Measurements from ENCODE around the gene EGFR.
A peak's percentile ranks its signal among the peaks of the same experiment; 100 is the strongest.

Gene EGFR

DNA sequence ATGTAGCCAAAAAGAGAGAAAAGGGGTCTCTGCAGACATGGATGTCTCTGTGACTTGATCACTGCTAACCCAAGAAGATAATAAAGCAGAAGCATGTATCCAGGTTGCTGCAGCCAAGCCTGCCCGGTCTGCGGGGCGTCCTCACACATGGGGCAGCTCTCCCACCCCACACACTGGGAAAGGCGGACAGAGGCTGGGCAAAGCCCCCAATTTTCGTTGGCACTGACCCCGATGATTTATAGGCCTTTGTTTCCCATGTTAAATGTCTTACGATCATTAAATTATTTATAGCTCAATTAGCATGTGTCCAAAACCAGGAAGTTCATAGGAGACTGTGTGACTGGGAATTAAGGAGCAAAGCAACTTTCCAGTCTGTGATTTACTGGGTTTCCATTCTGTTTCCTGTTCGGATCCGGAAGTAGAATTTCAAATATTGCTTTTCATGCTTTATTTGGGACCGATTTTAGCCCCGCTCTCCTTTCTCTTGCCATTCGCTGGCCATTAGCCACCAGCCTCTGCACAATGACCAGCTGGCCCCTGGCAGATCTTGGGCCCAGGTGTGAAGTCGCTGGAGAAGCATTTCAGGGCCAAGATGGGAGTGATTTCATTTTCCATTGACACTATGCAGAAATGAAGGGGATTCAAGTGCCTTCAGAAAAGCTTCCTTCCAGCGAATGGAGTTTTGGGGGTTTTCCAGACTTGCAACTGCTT, 91.6 kb downstream of the EGFR start:
- no peaks in the 10 kb centered on the region for H3K36me3 ChIP-seq (ENCODE audit: insufficient read depth)
- no peaks in the 10 kb centered on the region for H3K27me3 ChIP-seq (ENCODE audit: insufficient read depth, low read depth)
- H4K20me1 ChIP-seq (ENCODE audit: insufficient read depth) = no peaks in the 10 kb centered on the region
- peaks cover 73% of the 10 kb centered on the region for H3K4me1 ChIP-seq (ENCODE audit: low read depth, poor library complexity, severe bottlenecking)
- peak overlapping the region; percentile 57 for H3K9ac ChIP-seq
- H3K79me2 ChIP-seq (ENCODE audit: insufficient read depth, low read depth) = no peaks in the 10 kb centered on the region
- H2AFZ ChIP-seq (ENCODE audit: low read depth) = peak overlapping the region; percentile 40
- peak overlapping the region; percentile 93 for H3K27ac ChIP-seq
- H3K4me2 ChIP-seq = peak overlapping the region; percentile 85
- TF ChIP-seq, protein P1, sequence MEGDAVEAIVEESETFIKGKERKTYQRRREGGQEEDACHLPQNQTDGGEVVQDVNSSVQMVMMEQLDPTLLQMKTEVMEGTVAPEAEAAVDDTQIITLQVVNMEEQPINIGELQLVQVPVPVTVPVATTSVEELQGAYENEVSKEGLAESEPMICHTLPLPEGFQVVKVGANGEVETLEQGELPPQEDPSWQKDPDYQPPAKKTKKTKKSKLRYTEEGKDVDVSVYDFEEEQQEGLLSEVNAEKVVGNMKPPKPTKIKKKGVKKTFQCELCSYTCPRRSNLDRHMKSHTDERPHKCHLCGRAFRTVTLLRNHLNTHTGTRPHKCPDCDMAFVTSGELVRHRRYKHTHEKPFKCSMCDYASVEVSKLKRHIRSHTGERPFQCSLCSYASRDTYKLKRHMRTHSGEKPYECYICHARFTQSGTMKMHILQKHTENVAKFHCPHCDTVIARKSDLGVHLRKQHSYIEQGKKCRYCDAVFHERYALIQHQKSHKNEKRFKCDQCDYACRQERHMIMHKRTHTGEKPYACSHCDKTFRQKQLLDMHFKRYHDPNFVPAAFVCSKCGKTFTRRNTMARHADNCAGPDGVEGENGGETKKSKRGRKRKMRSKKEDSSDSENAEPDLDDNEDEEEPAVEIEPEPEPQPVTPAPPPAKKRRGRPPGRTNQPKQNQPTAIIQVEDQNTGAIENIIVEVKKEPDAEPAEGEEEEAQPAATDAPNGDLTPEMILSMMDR (conservative IDR thresholded peaks at IDR 0.05; ENCODE audit: low read depth, low read length) = no peak
- H3K4me3 ChIP-seq (IDR thresholded peaks at IDR 0.05; ENCODE audit: insufficient read depth, low read depth, low read length) = no peak overlapping the region

DNA sequence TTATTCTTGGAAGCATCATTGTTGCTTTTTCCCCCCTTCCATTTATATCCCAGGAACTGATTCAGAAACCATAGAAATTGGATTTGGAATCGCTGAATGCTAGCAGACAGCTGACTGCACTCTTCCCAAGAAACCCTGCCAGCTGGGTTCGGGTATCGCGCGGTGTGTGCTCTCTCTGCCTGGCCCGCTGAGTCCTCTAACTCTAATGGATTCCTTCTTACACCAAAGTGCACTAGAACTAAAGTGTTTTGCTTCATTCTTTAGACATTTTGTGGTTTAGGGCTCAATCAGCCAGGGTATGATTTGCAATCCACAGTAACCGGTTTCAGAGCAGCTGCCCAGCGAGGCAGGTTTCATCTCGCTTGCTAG, 92.2 kb downstream of the EGFR start:
- H3K27ac ChIP-seq = peak overlapping the region; percentile 93
- H4K20me1 ChIP-seq (ENCODE audit: insufficient read depth) = no peaks in the 10 kb centered on the region
- H3K4me1 ChIP-seq (ENCODE audit: low read depth, poor library complexity, severe bottlenecking) = peaks cover 67% of the 10 kb centered on the region
- TF ChIP-seq, protein P1 (conservative IDR thresholded peaks at IDR 0.05; ENCODE audit: low read depth, low read length) = no peak
- peak overlapping the region; percentile 40 for H2AFZ ChIP-seq (ENCODE audit: low read depth)
- no peaks in the 10 kb centered on the region for H3K36me3 ChIP-seq (ENCODE audit: insufficient read depth)
- H3K79me2 ChIP-seq (ENCODE audit: insufficient read depth, low read depth) = no peaks in the 10 kb centered on the region
- peak overlapping the region; percentile 57 for H3K9ac ChIP-seq
- H3K27me3 ChIP-seq (ENCODE audit: insufficient read depth, low read depth) = no peaks in the 10 kb centered on the region
- H3K4me2 ChIP-seq = peak overlapping the region; percentile 85
- H3K4me3 ChIP-seq (IDR thresholded peaks at IDR 0.05; ENCODE audit: insufficient read depth, low read depth, low read length) = no peak overlapping the region

DNA sequence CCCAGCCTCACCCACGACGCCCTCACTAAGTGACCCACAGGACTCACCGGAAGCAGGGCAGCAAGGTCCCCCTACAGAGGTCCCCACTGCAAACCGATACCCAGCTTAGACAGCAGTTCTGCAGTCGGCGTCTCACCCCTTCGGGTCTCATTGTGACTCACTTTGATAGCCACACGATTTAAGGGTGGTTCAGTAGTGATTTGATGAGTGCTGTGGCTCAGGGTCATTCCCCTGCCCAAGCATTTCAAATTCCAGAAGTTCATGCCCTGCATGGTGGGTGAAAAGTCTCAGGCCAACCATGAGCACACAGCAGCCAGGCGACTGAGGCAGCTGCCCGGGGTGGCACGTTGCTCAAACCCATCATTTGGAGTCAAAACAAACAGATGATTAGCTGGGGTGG, 93.2 kb downstream of the EGFR start:
- Histone ChIP-seq H4K20me1 (ENCODE audit: insufficient read depth) (no peaks in the 10 kb centered on the region), H3K4me2 (peak overlapping the region; percentile 85), H3K79me2 (ENCODE audit: insufficient read depth, low read depth) (no peaks in the 10 kb centered on the region), H3K36me3 (ENCODE audit: insufficient read depth) (no peaks in the 10 kb centered on the region), H3K27ac (peak overlapping the region; percentile 93; the same call in 1 of the 2 replicates), H3K27me3 (ENCODE audit: insufficient read depth, low read depth) (no peaks in the 10 kb centered on the region), H2AFZ (ENCODE audit: low read depth) (peak overlapping the region; percentile 40; the same call in 1 of the 2 replicates), H3K4me1 (ENCODE audit: low read depth, poor library complexity, severe bottlenecking) (peaks cover 57% of the 10 kb centered on the region), H3K9ac (no peak overlapping the region; the same call in 1 of the 2 replicates), H3K4me3 (IDR thresholded peaks at IDR 0.05; ENCODE audit: insufficient read depth, low read depth, low read length) (no peak overlapping the region)
- TF ChIP-seq, protein P1 (conservative IDR thresholded peaks at IDR 0.05; ENCODE audit: low read depth, low read length) = no peak

DNA sequence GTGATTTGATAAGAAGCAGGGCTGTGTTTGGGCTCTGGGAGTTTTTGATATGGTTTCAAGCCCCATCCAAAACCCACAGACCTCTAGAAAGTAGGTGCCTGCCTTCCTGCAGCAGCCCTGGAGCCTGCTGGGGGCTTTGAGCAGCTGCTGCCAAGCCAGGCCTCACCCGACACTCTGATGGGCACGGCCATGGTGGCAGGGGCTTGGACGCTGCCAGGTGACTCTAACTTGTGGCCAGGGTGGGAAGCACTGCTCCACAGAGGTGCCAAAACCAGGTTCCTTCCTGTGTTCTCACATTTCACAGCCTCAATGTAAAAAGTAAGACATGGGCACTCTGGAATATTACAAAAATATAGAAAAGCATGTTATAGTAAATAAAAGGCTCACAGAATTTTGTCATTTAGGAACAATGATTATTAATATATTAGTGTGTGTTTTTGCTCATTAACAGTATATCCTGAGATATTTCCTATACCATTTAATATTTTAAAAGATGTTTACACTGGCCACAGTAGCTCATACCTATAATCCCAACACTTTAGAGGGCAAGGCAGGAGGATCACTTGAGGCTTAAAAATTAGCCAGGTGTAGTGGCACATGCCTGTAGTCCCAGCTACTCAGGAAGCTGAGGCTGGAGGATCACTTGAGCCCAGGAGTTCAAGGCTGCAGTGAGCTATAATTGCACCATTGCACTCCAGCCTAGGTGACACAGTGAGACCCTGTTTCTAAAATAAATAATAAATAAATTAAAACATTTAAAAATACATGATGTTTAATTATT, 95.1 kb downstream of the EGFR start:
- H3K4me2 ChIP-seq = peak overlapping the region; percentile 13; the same call in 1 of the 2 replicates
- no peak overlapping the region for H3K4me3 ChIP-seq (IDR thresholded peaks at IDR 0.05; ENCODE audit: insufficient read depth, low read depth, low read length)

More for the DNA sequence above, 95.1 kb downstream of the EGFR start:
- Histone ChIP-seq H3K9ac (no peak overlapping the region), H4K20me1 (ENCODE audit: insufficient read depth) (no peaks in the 10 kb centered on the region), H3K79me2 (ENCODE audit: insufficient read depth, low read depth) (no peaks in the 10 kb centered on the region), H3K36me3 (ENCODE audit: insufficient read depth) (no peaks in the 10 kb centered on the region), H3K27me3 (ENCODE audit: insufficient read depth, low read depth) (no peaks in the 10 kb centered on the region), H3K27ac (no peak overlapping the region), H3K4me1 (ENCODE audit: low read depth, poor library complexity, severe bottlenecking) (peaks cover 47% of the 10 kb centered on the region), H2AFZ (ENCODE audit: low read depth) (peak overlapping the region; percentile 14; the same call in 1 of the 2 replicates)
- TF ChIP-seq, protein P1 (conservative IDR thresholded peaks at IDR 0.05; ENCODE audit: low read depth, low read length) = no peak

Measured in KMS-11 (cell line).